ENCODE measurements around the gene NIN. TPM values are rescaled to one million over a fixed set of nuclear protein-coding genes. Genes with fewer than 3 reads are reported as not detected.

NIN gene
- total RNA-seq, 1 experiment from 2014 or later = 7.1 TPM

DNA sequence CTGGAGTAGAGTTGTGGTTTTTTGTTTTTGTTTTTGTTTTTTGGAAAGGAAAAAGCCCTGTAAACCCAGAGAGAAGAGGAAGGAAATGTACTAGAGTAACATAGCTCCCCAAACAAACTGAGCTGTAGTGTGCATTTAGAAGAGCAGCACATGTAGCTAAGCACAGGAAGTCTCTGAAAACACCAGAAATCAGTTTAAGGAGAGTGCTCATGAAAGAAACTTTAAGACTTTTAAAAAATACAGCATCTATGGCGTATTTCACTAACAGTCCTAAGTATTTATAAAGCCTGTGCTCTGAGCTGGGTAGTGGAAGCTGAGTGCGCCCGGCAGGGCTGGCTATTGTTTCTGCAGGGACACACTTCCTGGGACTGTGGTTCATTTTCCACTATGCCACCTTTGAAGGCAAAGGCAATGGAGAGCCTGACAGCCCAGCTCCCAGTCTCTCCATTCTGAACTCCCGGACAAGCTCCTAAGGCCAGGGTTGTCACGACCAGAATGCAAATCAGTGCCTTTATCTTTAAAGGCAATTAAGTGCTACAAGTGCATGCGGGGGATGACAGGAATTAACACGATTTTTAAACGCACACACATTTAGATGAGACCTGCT is 45.4 kb downstream of the NIN start:
- Histone ChIP-seq H3K36me3 (no peaks in the 10 kb centered on the region), H3K27me3 (no peaks in the 10 kb centered on the region), H3K4me3 (no peak overlapping the region), H3K9me3 (no peaks in the 10 kb centered on the region)
- no peak for DNase-seq

DNA sequence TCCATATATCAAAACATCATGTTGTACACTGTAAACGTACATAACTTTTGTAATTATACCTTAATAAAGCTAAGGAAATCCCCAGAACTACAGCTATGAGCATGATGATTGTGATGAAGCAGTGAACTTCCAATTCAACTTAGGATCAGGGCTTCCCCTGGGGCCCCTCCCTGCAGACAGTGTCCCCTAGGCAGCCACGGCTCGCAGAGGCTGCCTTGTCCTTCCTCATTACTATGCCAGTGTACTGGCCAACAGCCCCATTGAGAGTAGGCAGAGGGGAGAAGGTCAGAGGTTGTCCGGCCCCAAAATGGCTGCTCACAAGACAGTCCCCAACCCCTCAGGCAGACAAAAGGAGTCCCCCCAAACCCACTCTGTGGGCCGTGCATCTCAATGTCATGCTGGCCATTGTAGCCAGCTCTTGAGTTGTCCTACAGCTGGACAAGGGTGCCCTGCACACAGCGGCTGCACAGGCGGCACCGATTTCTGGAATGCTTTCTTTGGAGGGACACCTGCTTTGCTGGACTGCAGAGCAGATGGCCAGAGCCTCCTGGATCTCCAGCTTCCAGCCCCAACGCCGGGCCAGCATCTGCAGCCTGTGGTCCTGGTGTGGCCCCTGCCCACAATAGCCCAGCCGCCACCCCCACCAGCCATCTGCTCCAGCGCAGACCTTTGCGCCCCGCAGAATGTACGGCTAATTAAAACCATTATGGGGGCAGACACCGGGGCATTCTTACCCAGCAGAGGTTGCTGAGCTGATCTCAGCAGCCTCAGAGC is 46.1 kb downstream of the NIN start:
- no peaks in the 10 kb centered on the region for H3K27me3 ChIP-seq
- H3K9me3 ChIP-seq = no peaks in the 10 kb centered on the region
- H3K4me3 ChIP-seq = no peak overlapping the region
- DNase-seq = no peak
- H3K36me3 ChIP-seq = no peaks in the 10 kb centered on the region

DNA sequence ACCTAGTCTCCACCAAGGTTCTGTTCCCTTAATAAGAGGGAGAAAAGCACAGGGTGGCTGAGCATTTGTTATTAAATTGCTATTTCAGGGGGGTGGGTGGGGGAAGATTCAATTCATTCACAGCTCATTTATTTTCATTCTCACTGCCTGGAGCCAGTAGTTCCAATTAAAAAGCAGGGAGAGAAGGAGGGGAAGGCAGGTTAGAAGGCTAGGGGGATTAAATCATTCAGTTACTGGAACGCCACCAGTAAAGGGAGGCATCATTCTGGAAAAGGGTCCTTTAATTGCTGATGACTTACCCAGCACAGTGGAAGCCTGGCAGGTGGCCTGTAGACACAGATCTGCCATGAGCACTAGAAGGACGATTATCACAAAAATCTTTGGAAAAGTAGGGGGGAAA is 47.4 kb downstream of the NIN start:
- no peak for DNase-seq
- no peaks in the 10 kb centered on the region for H3K27me3 ChIP-seq
- no peak overlapping the region for H3K4me3 ChIP-seq
- no peaks in the 10 kb centered on the region for H3K9me3 ChIP-seq
- H3K36me3 ChIP-seq = no peaks in the 10 kb centered on the region

DNA sequence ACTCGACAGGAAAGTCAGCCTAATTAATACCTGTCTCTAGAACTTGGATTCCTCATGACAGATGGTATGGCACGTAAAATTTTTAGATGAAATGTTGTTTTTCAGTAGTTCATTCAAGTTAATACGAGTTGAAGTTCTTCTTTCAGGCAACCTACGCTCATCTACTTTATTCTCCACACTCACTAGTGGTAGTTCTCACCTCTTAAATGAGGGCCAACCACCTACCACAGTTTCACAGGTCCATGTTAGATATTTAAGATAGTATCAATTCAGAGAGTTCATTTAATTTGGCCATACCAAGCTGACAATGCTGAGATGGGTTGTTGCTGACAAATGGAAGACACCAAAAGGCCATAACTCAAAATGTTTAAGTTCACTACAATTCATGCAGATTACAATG is 50.6 kb downstream of the NIN start:
- no peak overlapping the region for H3K4me3 ChIP-seq
- no peaks in the 10 kb centered on the region for H3K27me3 ChIP-seq
- no peaks in the 10 kb centered on the region for H3K9me3 ChIP-seq
- no peak for DNase-seq
- no peaks in the 10 kb centered on the region for H3K36me3 ChIP-seq

DNA sequence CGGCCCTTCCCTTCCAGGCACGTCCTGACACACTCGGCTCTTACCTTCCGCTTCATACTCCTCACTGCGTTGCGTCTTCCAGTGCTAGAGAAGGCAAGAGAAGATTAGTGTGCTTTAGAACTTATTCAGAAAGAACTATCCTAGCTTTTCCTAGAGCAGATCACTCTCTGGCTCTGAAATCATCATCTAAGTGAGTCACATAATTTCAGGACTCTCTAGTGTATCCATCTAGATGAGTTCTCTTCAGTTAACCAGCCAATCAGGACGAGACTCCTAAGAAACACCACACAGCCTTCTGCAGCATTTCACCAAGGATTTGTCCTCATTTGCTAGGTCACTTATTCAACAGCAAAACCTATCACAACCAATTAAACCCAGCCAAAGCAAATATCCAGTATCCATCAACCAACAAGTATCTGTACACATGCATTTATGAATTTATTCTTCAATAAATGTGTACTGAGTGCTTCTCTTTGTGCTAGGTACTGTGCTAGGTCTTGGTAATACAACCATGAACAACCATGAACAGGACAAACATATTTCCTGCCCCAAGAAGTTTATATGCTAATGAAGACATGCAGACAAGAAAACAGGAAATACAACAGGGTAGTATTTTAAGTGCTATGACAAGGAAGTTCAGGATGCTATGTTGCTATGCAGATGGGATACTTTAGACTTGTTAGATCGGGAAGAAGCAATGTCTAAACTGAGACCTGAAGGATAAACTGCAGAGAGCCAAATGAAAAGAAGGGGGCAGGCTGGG is 52.1 kb downstream of the NIN start:
- no peak for DNase-seq
- no peaks in the 10 kb centered on the region for H3K27me3 ChIP-seq
- no peaks in the 10 kb centered on the region for H3K9me3 ChIP-seq
- H3K4me3 ChIP-seq = no peak overlapping the region
- peaks cover 2% of the 10 kb centered on the region for H3K36me3 ChIP-seq

DNA sequence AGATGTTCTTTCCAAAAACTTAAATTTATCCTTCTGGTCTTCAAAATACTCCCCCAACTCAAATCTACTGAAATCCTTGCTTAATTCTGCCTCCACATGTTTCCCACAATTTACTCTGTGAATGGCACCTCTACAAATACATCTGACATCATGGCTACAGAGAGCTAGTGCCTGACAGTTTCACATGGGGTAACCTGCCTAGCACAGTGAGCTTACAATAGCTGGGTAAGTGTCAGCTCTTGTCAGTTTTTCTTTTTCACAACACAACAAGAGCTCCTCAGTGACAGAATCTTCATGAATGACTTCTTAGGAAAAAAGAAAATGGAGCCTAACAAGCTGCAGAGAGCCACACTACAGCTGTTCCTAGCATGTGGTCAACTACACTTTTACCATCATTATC is 54.4 kb downstream of the NIN start:
- no peak for DNase-seq
- H3K4me3 ChIP-seq = no peak overlapping the region
- no peaks in the 10 kb centered on the region for H3K9me3 ChIP-seq
- peaks cover 2% of the 10 kb centered on the region for H3K36me3 ChIP-seq
- H3K27me3 ChIP-seq = no peaks in the 10 kb centered on the region

DNA sequence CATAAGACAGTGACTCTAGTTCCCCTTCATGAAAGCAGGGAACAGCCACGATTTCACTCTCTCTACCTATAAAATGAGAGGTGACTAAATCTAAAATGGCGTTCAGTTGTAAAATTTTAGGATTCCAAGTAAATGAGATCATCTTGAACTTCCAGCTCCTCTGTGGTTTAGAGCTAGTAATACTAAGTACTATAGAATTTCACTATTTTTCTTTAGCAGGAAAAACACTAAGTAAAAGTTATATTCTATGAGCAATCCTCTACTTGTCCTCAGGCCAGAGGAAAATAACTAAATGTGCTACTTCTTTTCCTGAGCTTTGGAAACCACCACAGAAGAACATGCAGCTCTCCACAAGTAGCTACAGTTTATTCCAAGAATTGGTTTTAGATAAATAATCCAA is 55.6 kb downstream of the NIN start:
- Histone ChIP-seq H3K36me3 (peaks cover 2% of the 10 kb centered on the region), H3K27me3 (no peaks in the 10 kb centered on the region), H3K9me3 (no peaks in the 10 kb centered on the region), H3K4me3 (no peak overlapping the region)
- DNase-seq = no peak

DNA sequence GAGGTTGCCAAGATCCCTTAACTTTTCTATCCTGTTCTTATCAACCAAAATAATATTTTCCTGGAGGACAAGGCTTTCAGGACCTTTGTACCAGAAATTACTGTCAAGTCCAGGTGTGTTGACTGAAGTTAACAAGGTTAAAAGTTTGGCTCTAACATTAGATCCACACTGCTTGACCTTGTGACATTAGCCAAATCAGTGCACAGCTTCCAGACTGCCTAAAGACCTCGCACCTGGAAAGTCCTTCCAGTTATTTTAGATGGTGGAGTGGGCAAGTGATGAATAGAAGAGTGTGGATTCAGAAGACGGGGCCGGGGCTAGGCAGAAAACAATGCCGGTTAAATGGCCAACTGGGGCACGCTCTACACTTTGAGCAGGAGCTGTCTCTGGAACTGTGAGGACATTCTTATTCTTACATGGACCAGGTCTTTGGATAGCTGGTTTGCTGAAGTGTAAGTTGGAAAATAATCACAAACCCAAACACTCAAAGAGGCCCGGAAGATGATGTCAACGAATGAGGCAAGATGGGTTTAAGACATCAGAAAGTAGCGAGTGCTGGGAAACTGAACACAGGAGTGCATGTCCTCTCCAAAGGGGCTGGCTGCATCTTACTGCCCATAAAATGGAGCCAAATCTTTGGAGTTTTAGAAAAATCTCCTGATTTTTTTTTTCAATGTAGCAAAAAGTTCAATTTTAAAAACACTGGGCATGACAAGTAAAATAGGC is 56.3 kb downstream of the NIN start:
- DNase-seq = no peak
- H3K9me3 ChIP-seq = no peaks in the 10 kb centered on the region
- H3K27me3 ChIP-seq = no peaks in the 10 kb centered on the region
- H3K4me3 ChIP-seq = no peak overlapping the region
- peaks cover 2% of the 10 kb centered on the region for H3K36me3 ChIP-seq

DNA sequence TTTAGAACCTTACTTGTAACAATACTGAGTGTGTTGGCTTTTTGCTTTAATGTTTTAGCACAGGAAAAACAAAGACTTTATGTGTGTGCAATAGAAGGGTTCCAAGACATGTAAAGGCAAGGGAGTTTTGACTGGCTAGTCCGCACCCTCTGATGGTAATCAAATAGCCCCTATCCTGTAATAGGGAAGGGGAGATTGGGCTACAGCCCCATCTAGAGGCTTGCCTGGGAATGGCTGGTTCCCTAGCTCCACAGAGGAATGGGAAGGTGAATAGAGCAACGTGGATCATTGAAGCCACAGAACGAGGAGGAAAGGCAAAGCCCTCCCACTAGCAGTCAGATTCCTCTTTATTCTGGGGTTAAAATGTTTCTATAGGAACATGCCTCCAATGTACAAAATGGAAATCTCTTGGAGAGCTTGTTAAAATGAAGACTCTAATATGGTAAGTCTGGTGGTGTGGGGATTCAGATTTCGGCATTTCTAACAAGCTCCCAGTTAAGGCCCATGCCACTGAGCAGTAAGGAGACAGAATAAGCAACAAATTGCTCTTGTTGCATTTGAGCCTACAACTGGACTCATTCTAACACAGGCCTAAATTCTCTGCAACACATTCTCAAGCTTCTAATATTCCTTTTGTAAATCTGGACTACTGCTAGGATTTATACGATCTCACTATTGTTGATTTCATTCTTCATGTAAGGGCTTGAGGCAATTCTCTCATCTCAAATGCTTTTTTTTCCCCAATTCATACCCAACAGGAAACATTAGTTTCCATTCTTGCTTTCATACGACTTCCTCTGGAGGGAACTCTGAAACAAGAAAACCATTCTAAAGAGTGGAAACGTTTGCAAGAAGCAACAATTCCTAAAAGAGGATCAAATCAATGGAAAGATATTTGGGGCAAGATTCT is 57.1 kb downstream of the NIN start:
- Histone ChIP-seq H3K9me3 (no peaks in the 10 kb centered on the region), H3K4me3 (no peak overlapping the region), H3K36me3 (peaks cover 2% of the 10 kb centered on the region), H3K27me3 (no peaks in the 10 kb centered on the region)
- no peak for DNase-seq

DNA sequence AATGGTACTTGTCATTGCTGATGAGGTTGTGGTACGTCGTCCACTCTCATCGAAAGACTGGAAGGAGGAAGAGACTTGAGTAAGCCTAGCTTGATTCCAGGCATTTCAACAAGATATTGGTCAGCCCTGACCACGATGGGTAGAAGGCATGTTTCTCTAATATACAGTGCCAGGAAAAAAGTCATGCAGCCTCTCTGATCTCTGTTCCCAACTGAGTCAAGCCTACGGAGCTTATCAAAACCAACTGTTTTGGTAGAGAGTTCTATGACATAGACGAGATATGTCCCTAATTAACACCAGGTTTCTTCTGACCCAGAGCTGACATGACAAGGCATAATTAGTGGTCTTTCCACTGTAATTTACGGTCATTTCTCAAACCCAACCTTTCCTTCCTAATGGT is 58.5 kb downstream of the NIN start:
- Histone ChIP-seq H3K36me3 (peaks cover 2% of the 10 kb centered on the region), H3K27me3 (no peaks in the 10 kb centered on the region)
- no peak for DNase-seq

DNA sequence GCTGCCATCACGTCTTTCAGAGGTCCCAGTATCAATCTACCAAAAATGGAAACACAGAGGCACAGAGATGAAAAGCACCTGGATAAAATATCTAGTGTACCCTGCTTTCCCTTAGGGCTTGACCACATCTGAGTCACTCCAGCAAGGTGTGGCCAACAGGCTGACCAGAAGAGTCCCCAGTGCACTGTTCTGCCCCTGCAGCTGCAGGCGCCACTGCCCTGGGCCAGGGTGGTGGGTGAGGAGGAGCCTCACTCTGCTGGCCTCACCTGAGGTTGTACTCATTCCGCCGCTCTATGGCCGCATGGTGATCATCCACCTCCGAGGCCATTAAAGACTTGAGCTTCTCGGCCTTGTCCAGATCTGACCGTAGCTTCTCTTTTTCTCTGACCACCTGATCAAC is 60.4 kb downstream of the NIN start:
- Histone ChIP-seq H3K36me3 (peaks cover 2% of the 10 kb centered on the region), H3K27me3 (no peaks in the 10 kb centered on the region)
- DNase-seq = no peak

More for the DNA sequence above, 58.5 kb downstream of the NIN start:
- Histone ChIP-seq H3K9me3 (no peaks in the 10 kb centered on the region), H3K4me3 (no peak overlapping the region)

DNA sequence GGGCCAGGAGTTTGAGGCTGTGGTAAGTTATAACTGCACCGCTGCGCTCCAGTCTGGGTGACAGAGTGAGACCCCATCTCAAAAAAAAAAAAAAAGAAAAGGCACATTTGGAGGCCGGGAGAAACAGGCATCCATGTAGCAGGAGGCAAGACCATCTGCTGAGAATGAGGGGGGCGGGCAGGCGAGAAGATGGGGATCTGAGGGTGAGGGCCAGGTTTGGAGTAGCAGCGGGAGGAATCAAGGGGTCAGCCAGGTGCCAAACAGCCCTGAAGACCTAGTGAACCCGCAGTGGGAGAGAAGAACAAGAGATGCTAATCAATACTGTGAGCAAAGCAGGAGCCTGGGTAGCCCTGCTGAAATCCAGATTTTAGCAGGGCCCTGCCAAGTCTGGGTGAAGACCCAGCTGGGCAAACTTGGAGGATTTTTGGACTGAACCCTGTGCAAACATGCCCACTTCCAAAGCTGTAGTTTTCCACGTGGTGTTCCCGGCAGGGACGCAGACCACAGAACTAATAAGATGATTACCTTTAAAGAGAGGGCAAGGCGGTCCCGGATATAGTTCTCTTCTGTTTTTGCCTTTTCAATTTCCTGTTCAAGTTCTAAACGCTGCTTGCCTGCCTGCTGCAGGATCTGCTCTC is 61.0 kb downstream of the NIN start:
- DNase-seq = no peak
- Histone ChIP-seq H3K27me3 (no peaks in the 10 kb centered on the region), H3K36me3 (peaks cover 2% of the 10 kb centered on the region), H3K4me3 (no peak overlapping the region), H3K9me3 (no peaks in the 10 kb centered on the region)

More for the DNA sequence above, 60.4 kb downstream of the NIN start:
- Histone ChIP-seq H3K4me3 (no peak overlapping the region), H3K9me3 (no peaks in the 10 kb centered on the region)

DNA sequence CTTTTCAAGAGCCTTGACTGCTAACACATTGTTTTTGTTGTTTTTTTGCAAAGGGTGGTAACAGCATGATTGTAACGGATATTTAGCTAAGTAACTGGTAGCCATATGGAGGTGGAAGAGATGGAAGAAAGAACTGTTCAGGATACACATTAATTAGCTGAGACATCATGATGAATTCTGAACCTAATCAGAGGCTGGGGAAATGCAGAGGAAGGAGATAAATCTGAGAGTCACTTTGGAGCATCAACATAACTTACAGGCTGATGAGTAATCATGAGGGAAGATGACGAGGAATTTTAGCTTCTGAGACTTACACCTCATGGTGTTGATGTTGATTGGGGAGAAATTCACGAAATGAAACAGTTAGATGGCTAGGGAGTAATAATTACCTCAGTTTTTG is 62.3 kb downstream of the NIN start:
- no peaks in the 10 kb centered on the region for H3K9me3 ChIP-seq
- no peaks in the 10 kb centered on the region for H3K27me3 ChIP-seq
- no peak for DNase-seq
- H3K4me3 ChIP-seq = no peak overlapping the region
- H3K36me3 ChIP-seq = no peaks in the 10 kb centered on the region; the same call in none of the 2 replicates

DNA sequence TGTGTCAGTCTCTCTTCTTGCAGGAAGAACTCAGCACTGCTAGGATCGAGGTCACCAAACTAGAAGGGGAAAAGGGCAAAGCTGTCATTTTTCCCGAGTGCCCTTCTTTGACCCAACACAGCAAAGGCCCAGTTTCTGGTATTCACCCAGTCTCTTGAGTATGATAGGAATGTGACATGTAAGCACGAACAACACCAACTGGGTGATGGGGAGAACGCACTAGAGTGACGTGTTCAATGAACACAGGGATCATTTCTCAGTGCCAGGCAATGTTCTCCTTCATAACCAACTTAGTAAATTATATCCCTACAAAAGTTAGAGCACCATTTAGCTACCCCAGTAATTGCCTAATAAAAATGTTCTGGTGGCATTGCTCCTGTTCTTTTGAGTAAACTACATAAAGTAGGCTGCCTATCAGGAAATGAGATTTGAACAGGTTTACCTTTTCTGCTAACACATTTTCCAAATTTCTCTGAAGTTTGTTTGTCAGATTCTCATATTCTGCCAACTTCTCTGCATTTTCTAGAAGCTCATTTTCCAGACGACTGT is 64.5 kb downstream of the NIN start:
- Histone ChIP-seq H3K27me3 (no peaks in the 10 kb centered on the region), H3K4me3 (no peak overlapping the region), H3K36me3 (peaks cover 5% of the 10 kb centered on the region), H3K9me3 (no peaks in the 10 kb centered on the region)
- no peak for DNase-seq

DNA sequence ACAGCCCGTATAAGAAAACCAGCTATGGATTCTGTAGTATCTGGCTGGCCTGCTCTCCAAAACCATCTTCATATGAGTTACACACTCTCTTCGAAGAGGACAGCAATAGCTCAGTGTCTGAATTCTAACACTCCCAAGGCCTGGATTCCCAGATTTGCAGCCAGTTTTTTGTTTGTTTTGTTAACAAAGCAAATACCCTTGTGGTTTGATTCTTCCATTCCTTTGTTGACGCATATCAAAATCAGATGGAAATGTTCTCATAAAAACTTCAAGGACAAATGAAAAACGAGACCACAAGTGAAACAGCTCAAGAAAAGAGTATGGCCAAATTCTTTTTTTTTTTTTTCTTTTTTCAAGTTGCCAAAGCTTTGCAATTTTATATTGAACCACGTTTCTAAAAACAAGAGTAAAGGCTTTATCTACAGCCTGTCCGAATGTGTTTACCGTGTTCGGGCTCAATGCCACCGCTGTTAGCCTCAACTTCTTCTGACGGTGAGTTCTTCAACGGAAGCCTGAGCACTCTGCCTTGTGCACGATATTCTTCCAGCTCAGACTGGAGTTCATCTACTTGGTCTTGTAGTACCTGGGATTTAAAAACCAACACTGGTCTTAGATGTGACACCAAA is 67.5 kb downstream of the NIN start:
- Histone ChIP-seq H3K27me3 (no peaks in the 10 kb centered on the region), H3K9me3 (no peaks in the 10 kb centered on the region), H3K4me3 (no peak overlapping the region), H3K36me3 (peaks cover 5% of the 10 kb centered on the region)
- DNase-seq = no peak

Measured in MG63 (cell line).